Liver (tissue), 9 donors: ENCODE results near the gene SLC11A1. TPM values are rescaled to one million over a fixed set of nuclear protein-coding genes. Genes with fewer than 3 reads are reported as not detected.

Source experiments
- DNase-seq: peaks from one replicate; pipeline ENCODE4 v3.0.0-alpha.2; 2017; ENCODE audit warnings: low spot score
- H3K27ac ChIP-seq, 2 donors: one replicate each; pipeline ENCODE4 v1.7.0; 2013; ENCODE audit warnings: inconsistent platforms in 2 of 2, low read length in 2 of 2, control low read depth in 1 of 2, low read depth in 1 of 2, mild to moderate bottlenecking in 1 of 2
- H3K27me3 ChIP-seq, 4 donors: one replicate each; pipeline versions ENCODE4 v1.6.1 to v1.7.0; 2013; ENCODE audit warnings: low read length in 3 of 4, inconsistent platforms in 1 of 4, mild to moderate bottlenecking in 1 of 4, moderate library complexity in 1 of 4; ENCODE audit not compliant: control insufficient read depth in 4 of 4, insufficient read depth in 4 of 4
- H3K36me3 ChIP-seq, 4 donors: one replicate each; pipeline versions ENCODE4 v1.6.1 to v1.7.0; 2013; ENCODE audit warnings: low read length in 3 of 4, mild to moderate bottlenecking in 3 of 4, low read depth in 1 of 4, moderate library complexity in 1 of 4; ENCODE audit not compliant: control insufficient read depth in 4 of 4, insufficient read depth in 3 of 4
- H3K4me1 ChIP-seq, 4 donors: one replicate each; pipeline versions ENCODE4 v1.6.1 to v1.7.0; 2013; ENCODE audit warnings: low read length in 3 of 4, mild to moderate bottlenecking in 3 of 4, moderate library complexity in 1 of 4; ENCODE audit not compliant: control insufficient read depth in 4 of 4, insufficient read depth in 4 of 4
- H3K4me3 ChIP-seq, 3 donors: one replicate each; pipeline versions ENCODE4 v1.6.1 to v1.7.0; 2013; ENCODE audit warnings: low read length in 3 of 3, control low read depth in 1 of 3, low read depth in 1 of 3, mild to moderate bottlenecking in 1 of 3
- H3K9ac ChIP-seq, 2 donors: one replicate each; pipeline ENCODE4 v1.7.0; 2013; ENCODE audit warnings: low read length in 2 of 2, mild to moderate bottlenecking in 2 of 2, moderate library complexity in 2 of 2, control low read depth in 1 of 2, low read depth in 1 of 2
- H3K9me3 ChIP-seq, 4 donors: one replicate each; pipeline versions ENCODE4 v1.6.1 to v1.7.0; 2013; ENCODE audit warnings: low read length in 3 of 4; ENCODE audit not compliant: control insufficient read depth in 4 of 4
- CTCF ChIP-seq: fragments of 150-350 bp; IDR thresholded peaks from 2 replicates; pipeline ENCODE4 v1.5.1; 2017; ENCODE audit warnings: improper control_type of control experiment, low read depth, low read length; ENCODE audit not compliant: missing input control
- EGR1 ChIP-seq, 2 donors: IDR thresholded peaks; 2 replicates each; pipeline ENCODE4 v1.6.1; 2016 to 2018; ENCODE audit warnings: antibody characterized with exemption in 2 of 2, low read depth in 2 of 2
- GABPA ChIP-seq, 2 donors: IDR thresholded peaks in 1 of 2; conservative IDR thresholded peaks in 1 of 2; 2 replicates each; pipeline ENCODE4 v1.6.1; 2016; ENCODE audit warnings: antibody characterized with exemption in 2 of 2, mild to moderate bottlenecking in 1 of 2, moderate library complexity in 1 of 2
- HNF4A ChIP-seq, 2 donors: conservative IDR thresholded peaks; 2 replicates each; pipeline ENCODE4 v1.6.1; 2016; ENCODE audit warnings: antibody characterized with exemption in 2 of 2, mild to moderate bottlenecking in 2 of 2
- HNF4G ChIP-seq: IDR thresholded peaks from 2 replicates; pipeline ENCODE4 v1.6.1; 2016; ENCODE audit warnings: antibody characterized with exemption
- JUND ChIP-seq, 2 donors: IDR thresholded peaks; 2 replicates each; pipeline ENCODE4 v1.6.1; 2016; ENCODE audit warnings: antibody characterized with exemption in 2 of 2
- NR2F2 ChIP-seq: IDR thresholded peaks from 2 replicates; pipeline ENCODE4 v1.6.1; 2016; ENCODE audit warnings: antibody characterized with exemption
- RAD21 ChIP-seq, 2 donors: IDR thresholded peaks; 2 replicates each; pipeline ENCODE4 v1.6.1; 2016; ENCODE audit warnings: antibody characterized with exemption in 2 of 2, mild to moderate bottlenecking in 2 of 2
- RXRA ChIP-seq, 2 donors: IDR thresholded peaks; 2 replicates each; pipeline ENCODE4 v1.6.1; 2017 to 2018; ENCODE audit warnings: antibody characterized with exemption in 2 of 2, mild to moderate bottlenecking in 1 of 2
- SP1 ChIP-seq: IDR thresholded peaks from 2 replicates; pipeline ENCODE4 v1.6.1; 2018; ENCODE audit warnings: antibody characterized with exemption, mild to moderate bottlenecking
- TAF1 ChIP-seq: conservative IDR thresholded peaks from 2 replicates; pipeline ENCODE4 v1.6.1; 2016; ENCODE audit warnings: antibody characterized with exemption, mild to moderate bottlenecking
- YY1 ChIP-seq: IDR thresholded peaks from 2 replicates; pipeline ENCODE4 v1.6.1; 2016; ENCODE audit warnings: antibody characterized with exemption, mild to moderate bottlenecking
- WGBS: extraction: QIAGEN DNeasy Blood & Tissue Kit; methylation state at CpG from one replicate; pipeline ENCODE4 v1.1.7; 2013; 5-methylcytosine and 5-hydroxymethylcytosine counted together
- polyA plus RNA-seq, 2 donors: library from polyadenylated mRNA; stranded (reverse) in 1 of 2; unstranded in 1 of 2; fragments of 200-250 nt in 1 of 2; fragments of >200 nt in 1 of 2; fragmentation: Nextera tagmentation in 1 of 2; extraction: Ambion mirVana in 1 of 2; gene quantifications; one replicate each; pipeline versions ENCODE4 v1.2.1 to v1.2.3, GENCODE V29; 2013 to 2015
- total RNA-seq, 2 donors: library from RNA; depleted of rRNA; stranded (reverse); fragments of >200 nt; gene quantifications; one replicate each; pipeline ENCODE4 v1.2.3, GENCODE V29; 2014
- TF ChIP-seq, protein P1 (sequence below): IDR thresholded peaks from 2 replicates; pipeline ENCODE4 v1.6.1; 2016; ENCODE audit warnings: antibody characterized with exemption, mild to moderate bottlenecking
- TF ChIP-seq, protein P2 (sequence below): IDR thresholded peaks from 2 replicates; pipeline ENCODE4 v1.6.1; 2016; ENCODE audit warnings: antibody characterized with exemption
- TF ChIP-seq, protein P3 (sequence below): IDR thresholded peaks from 2 replicates; pipeline ENCODE4 v1.6.1; 2016; ENCODE audit warnings: antibody characterized with exemption
- donor health status: healthy.
- donor health status: healthy.
- donor health status: healthy.
- donor health status: healthy.
- donor health status: healthy.

Gene SLC11A1
- total and polyA plus RNA-seq, 4 donors = 1.4 to 23.0 (median 3.2) TPM

- H3K9me3 ChIP-seq = no peaks in the 10 kb centered on the region
- H3K9ac ChIP-seq = peak overlapping the region; percentile 60 to 92
- no peaks in the 10 kb centered on the region for H3K27me3 ChIP-seq
- H3K4me3 ChIP-seq = peak overlapping the region; percentile 30 to 83 (median 65)
- H3K27ac ChIP-seq = peak overlapping the region; percentile 96 to 97
- DNase-seq = no peak
- WGBS = 58% methylated on average over 21 of the region's 21 CpGs
- TF ChIP-seq CTCF (peak; percentile 2), TAF1 (no peak)
- H3K36me3 ChIP-seq = no peaks in the 10 kb centered on the region
- peaks cover 0 to 5% (median under 1%) of the 10 kb centered on the region in 4 donors for H3K4me1 ChIP-seq
These were observed 13.9 kb upstream of the SLC11A1 start for GRCh38 chr2:218368150-218368528.

DNA sequence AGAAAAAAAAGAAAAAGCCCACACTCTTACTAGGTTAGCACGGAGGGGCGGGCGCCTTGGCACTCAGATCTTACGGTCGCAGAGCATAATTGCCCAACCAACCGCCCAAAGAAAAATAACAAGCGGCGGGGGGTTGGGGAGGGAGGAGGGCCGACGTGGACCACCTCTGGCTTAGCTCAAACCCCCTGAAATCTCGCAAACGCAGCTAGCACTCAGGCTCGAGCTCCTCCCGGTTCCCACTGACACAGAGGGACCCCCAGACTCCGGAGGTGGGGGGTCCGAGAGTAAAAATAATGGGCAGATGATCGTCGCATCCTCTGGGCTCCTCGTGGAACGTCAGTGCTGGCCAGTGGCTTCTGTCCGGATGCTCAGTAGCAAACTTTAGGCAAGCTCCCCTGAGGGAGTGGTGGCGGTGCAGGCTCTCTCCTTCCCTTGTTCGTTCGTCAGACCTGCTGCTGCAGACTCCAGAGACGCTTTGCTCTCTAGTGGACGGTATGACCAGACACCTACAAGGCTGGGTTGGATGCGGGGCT is 13.4 kb upstream of the SLC11A1 start:
- Histone ChIP-seq H3K27me3 (no peaks in the 10 kb centered on the region), H3K36me3 (no peaks in the 10 kb centered on the region), H3K4me3 (no peak overlapping the region), H3K27ac (peak overlapping the region; percentile 4 to 80), H3K9ac (no peak overlapping the region), H3K9me3 (no peaks in the 10 kb centered on the region), H3K4me1 (peaks cover 0 to 5% (median under 1%) of the 10 kb centered on the region in 4 donors)
- TF ChIP-seq NR2F2 = no peak
- TF ChIP-seq RAD21 (IDR thresholded peaks at IDR 0.05) = no peak
- TF ChIP-seq, protein P1, sequence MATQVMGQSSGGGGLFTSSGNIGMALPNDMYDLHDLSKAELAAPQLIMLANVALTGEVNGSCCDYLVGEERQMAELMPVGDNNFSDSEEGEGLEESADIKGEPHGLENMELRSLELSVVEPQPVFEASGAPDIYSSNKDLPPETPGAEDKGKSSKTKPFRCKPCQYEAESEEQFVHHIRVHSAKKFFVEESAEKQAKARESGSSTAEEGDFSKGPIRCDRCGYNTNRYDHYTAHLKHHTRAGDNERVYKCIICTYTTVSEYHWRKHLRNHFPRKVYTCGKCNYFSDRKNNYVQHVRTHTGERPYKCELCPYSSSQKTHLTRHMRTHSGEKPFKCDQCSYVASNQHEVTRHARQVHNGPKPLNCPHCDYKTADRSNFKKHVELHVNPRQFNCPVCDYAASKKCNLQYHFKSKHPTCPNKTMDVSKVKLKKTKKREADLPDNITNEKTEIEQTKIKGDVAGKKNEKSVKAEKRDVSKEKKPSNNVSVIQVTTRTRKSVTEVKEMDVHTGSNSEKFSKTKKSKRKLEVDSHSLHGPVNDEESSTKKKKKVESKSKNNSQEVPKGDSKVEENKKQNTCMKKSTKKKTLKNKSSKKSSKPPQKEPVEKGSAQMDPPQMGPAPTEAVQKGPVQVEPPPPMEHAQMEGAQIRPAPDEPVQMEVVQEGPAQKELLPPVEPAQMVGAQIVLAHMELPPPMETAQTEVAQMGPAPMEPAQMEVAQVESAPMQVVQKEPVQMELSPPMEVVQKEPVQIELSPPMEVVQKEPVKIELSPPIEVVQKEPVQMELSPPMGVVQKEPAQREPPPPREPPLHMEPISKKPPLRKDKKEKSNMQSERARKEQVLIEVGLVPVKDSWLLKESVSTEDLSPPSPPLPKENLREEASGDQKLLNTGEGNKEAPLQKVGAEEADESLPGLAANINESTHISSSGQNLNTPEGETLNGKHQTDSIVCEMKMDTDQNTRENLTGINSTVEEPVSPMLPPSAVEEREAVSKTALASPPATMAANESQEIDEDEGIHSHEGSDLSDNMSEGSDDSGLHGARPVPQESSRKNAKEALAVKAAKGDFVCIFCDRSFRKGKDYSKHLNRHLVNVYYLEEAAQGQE = no peak
- no peak for TF ChIP-seq JUND (IDR thresholded peaks at IDR 0.05)
- no peak for TF ChIP-seq HNF4G
- no peak for TF ChIP-seq RXRA (IDR thresholded peaks at IDR 0.05)
- TF ChIP-seq GABPA (IDR thresholded peaks at IDR 0.05 in 1 of 2, conservative IDR thresholded peaks at IDR 0.05 in 1 of 2) = no peak
- no peak for TF ChIP-seq EGR1 (IDR thresholded peaks at IDR 0.05; ENCODE audit: low read depth in 2 of 2)
- no peak for TF ChIP-seq CTCF
- no peak for TF ChIP-seq SP1
- TF ChIP-seq, protein P2, sequence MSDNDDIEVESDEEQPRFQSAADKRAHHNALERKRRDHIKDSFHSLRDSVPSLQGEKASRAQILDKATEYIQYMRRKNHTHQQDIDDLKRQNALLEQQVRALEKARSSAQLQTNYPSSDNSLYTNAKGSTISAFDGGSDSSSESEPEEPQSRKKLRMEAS = no peak
- TF ChIP-seq, protein P3, sequence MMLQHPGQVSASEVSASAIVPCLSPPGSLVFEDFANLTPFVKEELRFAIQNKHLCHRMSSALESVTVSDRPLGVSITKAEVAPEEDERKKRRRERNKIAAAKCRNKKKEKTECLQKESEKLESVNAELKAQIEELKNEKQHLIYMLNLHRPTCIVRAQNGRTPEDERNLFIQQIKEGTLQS = no peak
- no peak for TF ChIP-seq YY1
- no peak for TF ChIP-seq HNF4A (conservative IDR thresholded peaks at IDR 0.05)
- WGBS = 48% methylated on average over 27 of the region's 27 CpGs
- DNase-seq = no peak
